SU-DHL-6 (cell line): Measurements from ENCODE around the gene FOXN3.

Experiments used
- CTCF ChIP-seq: fragments of 200-600 bp; sonication (generic); IDR thresholded peaks from one replicate; pipeline ENCODE4 v1.5.1; 2017; ENCODE audit warnings: antibody characterized with exemption, mild to moderate bottlenecking, low read length, moderate library complexity; ENCODE audit not compliant: insufficient read depth, poor library complexity, severe bottlenecking
- EZH2phosphoT487 ChIP-seq: fragments of 200-600 bp; sonication (generic), shearing (Covaris generic); conservative IDR thresholded peaks from 2 replicates; pipeline ENCODE4 v1.6.1; 2018; ENCODE audit warnings: mild to moderate bottlenecking, antibody characterized with exemption, low read length, moderate library complexity, mixed read lengths

DNA sequence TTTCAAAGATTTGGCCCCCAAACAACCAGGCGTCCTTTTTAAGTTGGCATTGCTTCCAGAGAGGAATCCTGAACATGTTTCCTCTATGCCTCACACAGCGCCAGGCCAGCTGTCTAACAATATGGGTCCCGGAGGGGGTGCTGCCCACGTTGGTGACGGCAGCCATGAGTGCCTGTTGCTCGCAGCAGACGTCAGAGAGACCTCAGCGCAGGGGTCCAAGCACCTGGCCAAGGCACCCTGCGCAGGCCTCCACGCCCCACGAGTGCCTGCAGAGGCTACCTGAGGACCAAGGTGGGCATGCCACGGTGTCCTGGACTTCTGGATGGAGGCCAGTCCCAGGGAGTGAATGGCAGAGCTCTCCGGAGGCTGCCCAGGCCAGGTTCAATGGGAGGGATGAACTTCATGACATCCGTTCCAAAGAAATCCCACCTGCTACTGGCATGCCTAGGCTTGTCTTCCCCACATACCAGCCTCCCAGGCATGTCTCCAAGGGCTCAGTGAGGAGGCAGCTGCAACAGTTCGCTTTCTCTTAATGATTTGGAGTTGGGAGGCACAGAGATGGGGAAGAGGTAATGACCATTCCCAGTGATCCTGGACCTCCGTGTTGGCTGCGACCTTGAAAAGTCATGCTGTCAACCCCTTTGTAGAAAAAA is 11.6 kb upstream of the FOXN3 start:
- no peak for TF ChIP-seq CTCF
- no peak for TF ChIP-seq EZH2phosphoT487
